Left colon (tissue), 2 donors: ENCODE results near the gene DGKA. TPM values are rescaled to one million over a fixed set of nuclear protein-coding genes. Genes with fewer than 3 reads are reported as not detected.

Source experiments
- ATAC-seq: fragments of 200-7000 bp; cut with Tn5 transposase; one replicate; pipeline ENCODE4 v1.9.1; 2020; ENCODE audit warnings: mild to moderate bottlenecking, moderate library complexity
- DNase-seq, 2 donors: peaks; one replicate each; pipeline ENCODE4 v3.0.0-alpha.2; 2020
- intact Hi-C, 2 donors: fragments of 100-400 bp; cut with DNase I in 1 of 2; cut with micrococcal nuclease in 1 of 2; formaldehyde crosslinking; loops; one replicate each; pipeline versions ENCODE4 v1.11.2 to v1.14.0; 2022; cut with DNase I, micrococcal nuclease
- total RNA-seq, 2 donors: library from RNA; stranded (reverse); fragmentation: NEBNext Ultra II Directional; extraction: Animal tissue kit (Norgen Biotek cat#: 25700); gene quantifications; one replicate each; pipeline ENCODE4 v1.2.1, GENCODE V29; 2021
- donor health status: DM: no; HTN: no; CAD: no.
- donor health status: DM: yes; HTN: yes; CAD: no.

The DGKA gene
- total RNA-seq, 2 donors from 2014 or later: 108 to 114 TPM

DNA sequence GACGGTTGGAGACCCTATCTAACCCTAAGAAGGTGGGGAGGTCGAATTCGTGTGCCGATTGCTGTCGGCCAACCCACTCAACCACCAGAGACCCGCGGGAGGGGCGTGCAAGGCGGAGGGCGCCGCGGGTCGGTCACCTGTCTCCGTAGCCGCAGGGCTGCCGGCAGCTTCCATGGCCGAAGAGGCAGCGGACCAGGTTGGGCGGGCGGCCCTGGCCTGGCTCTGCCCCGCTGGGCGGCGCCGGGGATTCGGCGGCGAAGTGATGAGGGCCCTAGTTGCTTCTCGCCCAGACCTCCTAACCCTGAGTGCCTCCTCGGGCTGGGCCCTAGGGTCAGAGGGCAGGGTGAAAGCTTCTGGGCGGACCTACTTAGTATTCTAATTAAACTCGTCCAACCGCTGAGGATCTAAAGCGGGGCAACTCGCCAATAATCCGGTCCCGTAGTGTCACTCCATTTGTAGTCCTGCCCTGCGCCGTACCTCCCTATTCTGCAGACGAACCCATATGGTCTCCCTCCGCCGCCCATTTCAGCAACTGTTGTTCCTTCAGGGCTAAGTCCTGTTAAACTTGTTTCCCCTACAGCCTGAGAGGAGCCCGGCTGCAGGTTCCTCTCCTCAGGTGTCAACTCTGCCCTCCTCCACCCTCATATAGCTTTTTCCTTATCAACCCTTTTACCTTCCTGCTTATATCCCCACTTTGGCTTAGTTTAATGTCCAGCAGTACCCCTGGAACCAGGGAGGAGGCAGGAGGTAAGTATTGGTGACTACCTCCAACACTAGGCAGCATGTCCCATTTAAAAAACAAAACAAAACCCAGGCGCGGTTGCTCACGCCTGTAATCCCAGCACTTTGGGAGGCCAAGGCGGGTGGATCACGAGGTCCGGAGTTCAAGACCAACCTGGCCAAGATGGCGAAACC, 3.1 kb upstream of the DGKA start, which contains the start of gene PYM1:
Gene PYM1 (minus strand): TSS at position 307 of the 915 bp plus-strand sequence. CDS start 133 bp downstream, at position 174.
- DNase-seq (peak; percentile 91 to 95), ATAC-seq (peak; percentile 47)
- intact Hi-C loops: loop anchor here in 1 of 2 donors (10.0 kb wide), 1 partner anchor 103 kb away; the partner anchor contains the start of gene DNAJC14

DNA sequence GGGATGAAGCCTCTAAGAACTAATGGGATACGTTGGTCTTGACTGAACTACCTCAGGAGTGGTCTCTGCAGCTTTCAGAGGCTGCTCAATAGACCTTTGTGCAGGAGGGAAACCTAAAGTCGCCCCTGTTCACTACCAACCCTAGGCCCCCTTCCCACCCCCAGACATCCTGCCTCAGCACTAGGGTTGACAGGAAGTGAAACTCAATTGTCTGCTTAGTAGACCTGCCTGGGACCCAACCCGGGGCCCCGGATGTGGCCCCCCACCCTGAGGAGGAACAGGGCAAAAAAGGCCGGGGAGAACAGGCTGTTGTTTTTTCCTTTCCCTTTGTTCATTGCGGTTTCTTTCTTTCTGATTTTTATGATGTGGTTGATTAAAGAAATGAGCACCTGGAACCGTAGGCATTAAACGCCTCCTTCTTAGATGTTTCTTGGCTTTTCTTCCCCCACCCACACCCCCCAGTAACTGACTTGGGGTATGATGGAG, 1.6 kb upstream of the DGKA start:
- ATAC-seq (no peak), DNase-seq (peak; percentile 47 to 66)
- intact Hi-C loops: loop anchor here in 1 of 2 donors (10.0 kb wide), 1 partner anchor 105 kb away; the partner anchor contains the start of gene DNAJC14

DNA sequence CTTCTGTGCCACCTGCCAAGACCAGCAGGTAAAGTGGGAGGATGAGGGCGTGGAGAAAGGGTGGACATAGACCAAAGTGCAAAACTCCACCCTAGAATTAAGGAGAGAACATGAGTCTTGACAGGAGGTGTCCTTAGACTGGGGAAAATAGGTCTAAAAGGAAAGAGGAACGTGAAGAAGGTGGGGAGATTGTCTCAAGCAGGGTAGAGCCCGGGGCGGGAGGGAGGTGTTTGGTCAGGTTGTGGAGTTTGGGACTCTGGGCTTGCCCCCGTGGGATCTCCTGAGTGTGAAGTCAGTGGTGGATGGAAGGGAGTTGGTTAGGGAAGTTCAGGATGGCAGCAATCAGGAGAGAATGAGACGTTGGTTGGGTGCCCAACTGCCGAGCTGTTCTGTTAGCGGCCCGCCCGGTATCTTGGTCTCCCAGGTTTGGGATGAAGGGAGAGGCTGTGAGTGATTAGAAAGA, 386 bp downstream of the DGKA start:
- ATAC-seq (peak; percentile 49), DNase-seq (peak; percentile 42 to 56)
- intact Hi-C loops: loop anchor here in 1 of 2 donors (5.0 kb wide), 1 partner anchor 41 kb away; the partner anchor contains the start of gene RAB5B

DNA sequence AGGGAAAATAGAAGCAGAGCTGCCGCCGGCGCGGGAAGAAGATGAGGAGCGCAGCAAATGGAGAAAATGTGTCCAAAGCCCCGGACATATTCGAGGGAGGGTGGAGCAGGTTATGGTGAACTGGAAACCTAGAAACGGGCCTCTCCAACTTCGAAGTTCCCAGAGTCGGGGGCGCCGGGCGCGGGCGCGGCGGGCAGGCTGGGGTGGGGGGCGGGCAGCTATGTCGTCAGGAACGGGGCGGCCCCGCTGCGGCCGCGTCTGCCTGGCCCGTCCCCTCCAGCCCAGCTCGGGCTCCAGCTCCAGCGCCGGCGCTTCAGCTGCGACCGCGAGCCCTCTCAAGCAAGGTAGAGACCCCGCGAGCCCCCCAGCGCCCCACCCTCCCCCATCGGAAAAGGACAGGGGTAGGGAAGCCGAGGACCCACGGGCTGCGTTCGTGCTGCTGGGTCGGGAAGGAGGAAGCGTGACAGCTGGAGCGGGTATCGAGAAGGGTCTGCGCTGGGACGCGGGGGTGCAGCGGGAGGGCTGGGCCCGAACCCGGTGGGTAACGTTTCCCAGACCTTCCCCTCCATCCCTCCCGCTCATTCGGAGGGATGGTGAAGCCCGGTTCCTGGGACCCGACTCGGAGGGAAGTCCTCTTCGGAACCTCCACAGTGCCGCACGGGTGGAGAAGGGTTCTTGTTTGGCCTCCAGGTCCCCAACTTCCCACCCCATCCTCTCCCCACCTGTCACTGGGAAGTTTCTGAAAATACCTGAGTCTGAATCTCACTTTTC, 1.0 kb downstream of the DGKA start:
- DNase-seq: peak; percentile 68 to 77
- peak; percentile 39 for ATAC-seq
- intact Hi-C loops: loop anchor here in 1 of 2 donors (5.0 kb wide), 1 partner anchor 40 kb away; the partner anchor contains the start of gene RAB5B

DNA sequence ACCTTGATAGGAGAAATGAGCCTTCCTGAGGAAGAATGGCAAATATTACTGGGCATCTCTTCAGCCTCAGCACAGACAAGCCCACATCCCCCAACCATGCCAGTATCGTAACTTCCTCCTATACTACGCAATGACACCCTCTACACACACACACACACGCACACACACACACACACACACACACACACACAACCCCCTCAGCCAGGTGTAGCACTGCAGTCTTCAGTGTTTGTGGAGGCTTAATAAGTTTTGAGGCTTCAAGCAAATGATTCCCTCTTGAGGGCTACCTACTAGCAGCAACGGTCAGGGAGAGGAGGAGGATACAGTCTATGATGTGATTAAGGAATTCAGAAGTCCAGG, 1.6 kb downstream of the DGKA start:
- DNase-seq: peak; percentile 52 to 55
- intact Hi-C loops: loop anchor here in 1 of 2 donors (5.0 kb wide), 1 partner anchor 40 kb away; the partner anchor contains the start of gene RAB5B

DNA sequence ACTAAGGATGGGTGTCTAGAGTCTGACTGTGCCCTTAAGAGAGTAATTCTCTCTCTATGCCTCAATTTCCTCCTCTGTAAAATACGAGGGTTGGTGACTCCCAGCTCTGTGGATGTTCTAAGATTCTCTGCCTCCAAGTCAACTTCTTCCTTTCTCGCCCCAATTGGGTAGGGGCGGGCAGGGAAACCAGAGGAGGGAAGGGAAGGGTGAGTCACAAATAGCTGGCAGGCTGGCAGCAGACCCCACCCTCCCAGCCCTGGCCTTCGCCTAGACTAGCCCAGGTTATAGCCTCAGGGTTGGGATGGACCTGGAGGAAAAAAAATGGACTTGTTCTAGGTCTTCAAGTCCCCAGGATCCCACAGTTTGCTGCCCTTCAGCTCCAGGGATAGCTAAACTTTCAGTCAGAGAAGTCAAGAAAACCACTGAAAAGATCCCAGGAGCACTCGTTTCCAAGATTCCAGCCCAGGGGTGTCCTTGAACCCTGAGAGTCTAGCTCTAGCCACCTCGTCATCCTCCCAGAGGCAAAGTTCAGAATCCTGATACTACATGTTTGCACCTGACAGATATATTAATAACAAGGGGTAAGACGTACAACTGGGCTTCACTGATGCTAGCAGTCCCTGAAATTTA, 2.3 kb downstream of the DGKA start:
- intact Hi-C loops: loop anchor here in 1 of 2 donors (5.0 kb wide), 1 partner anchor 39 kb away; the partner anchor contains the start of gene RAB5B
- peak; percentile 44 for ATAC-seq
- DNase-seq: peak; percentile 47 to 65

More for the DNA sequence above, 1.6 kb downstream of the DGKA start:
- ATAC-seq: peak; percentile 31

DNA sequence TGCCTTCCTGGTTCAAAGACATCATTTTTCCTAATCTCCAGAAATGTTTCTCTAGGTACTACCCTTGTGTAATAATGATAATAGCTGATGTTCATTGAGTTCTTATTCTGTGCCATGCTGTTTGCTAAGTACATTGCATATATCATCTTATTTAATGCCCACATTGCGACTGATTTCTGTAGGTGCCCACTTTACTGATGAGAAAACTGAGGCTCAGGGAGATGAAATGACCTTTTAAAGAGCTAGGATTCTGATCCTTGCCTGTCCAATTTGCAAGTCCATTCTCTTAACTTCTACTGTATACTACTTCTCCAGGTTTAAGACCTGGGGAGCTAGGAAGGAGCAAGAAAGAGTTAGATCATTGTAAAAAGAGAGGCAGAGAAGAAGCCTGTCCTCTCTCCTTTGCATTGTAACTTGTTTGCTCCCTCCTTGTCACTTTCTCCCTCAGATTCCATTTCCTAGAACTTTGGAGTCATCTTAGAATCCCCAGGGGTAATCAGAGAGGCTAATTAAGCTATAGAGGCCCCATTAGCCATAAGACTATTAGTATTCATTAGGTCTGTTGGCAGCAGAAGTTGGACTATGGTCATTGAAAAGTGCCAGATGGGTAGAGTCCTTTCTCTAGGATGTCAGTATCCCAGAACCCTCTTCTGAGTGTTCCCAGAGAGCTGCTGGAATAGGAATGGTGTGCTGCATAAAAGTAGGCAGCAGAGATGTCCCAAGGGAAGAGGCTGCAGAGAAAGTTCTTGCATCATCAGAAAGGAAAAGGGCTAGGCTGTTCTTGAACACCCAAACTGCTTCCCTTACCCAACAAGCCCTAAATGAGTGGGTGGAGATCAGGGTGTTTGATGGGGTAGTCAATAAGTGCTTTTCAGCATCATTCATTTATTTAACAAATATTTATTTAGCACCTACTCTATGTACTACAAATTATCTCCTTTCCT, 3.1 kb downstream of the DGKA start:
- ATAC-seq (no peak), DNase-seq (no peak)
- intact Hi-C loops: loop anchor here in 1 of 2 donors (5.0 kb wide), 1 partner anchor 38 kb away; the partner anchor contains the start of gene RAB5B

DNA sequence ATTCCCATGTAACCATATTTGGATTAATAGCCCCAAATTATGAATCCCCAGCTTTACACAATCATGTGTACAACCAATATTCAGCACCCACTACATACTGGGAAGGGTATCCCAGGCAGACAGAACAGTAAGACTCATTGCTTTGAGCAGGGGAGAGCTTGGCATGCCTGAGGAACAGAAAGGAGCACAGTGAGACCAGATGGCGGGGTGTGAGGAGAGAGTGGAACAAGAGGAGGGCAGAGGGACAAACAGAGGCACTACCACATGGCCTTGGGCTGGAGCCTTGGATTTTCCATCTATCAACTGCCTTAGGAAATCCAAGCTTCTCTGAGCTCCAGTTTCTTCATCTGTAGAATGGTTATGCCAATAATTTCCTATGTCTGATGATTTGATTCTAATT, 3.8 kb downstream of the DGKA start:
- ATAC-seq: no peak
- no peak for DNase-seq
- intact Hi-C loops: loop anchor here in 1 of 2 donors (5.0 kb wide), 2 partner anchors 38 to 192 kb away; partner anchors contain the start of genes GDF11 and RAB5B

DNA sequence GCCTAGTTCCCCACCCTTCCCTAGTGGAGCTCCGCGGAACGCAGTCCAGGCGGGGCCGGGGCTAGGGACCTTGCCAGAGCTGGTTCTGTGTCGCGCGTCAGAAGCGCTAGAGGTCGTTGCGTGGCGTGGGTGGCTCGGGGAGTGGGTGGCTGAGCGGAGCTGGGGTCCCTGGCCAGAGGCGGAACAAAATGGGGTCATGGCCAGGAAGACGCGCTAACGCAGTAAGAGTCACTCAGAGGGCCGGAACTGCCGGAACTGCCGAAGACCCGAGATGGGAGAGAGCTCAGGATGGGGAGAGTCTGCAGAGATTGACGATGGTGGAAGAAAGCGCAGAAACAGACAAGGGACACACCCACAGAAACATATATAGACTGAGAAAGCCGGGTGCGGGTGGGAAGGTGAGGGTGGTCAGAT, 4.8 kb downstream of the DGKA start:
- peak in 1 of 2 donors; percentile 39 for DNase-seq
- intact Hi-C loops: loop anchor here in 1 of 2 donors (5.0 kb wide), 1 partner anchor 193 kb away; the partner anchor contains the start of gene GDF11
- no peak for ATAC-seq

DNA sequence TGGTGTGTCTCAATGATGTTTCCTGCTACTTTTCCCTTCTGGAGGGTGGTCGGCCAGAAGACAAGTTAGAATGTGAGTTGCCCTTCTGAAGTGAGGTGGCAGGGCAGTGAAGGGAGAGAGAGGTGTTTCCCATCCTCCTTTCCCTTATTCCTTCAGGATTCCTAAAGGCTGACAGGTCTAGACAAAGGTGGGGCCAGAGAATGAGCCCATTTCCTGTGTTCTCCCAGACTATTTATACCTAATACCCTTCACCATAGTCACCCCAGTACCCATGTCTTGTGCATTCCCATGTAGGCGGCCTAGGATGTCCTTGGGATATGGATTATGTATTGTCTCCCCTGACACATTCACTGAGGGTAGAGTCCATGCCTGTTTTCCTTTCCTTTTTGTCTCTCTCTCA, 7.0 kb downstream of the DGKA start:
- DNase-seq (no peak), ATAC-seq (no peak)
- intact Hi-C loops: loop anchor here in 1 of 2 donors (5.0 kb wide), 1 partner anchor 196 kb away; the partner anchor contains the start of gene GDF11

DNA sequence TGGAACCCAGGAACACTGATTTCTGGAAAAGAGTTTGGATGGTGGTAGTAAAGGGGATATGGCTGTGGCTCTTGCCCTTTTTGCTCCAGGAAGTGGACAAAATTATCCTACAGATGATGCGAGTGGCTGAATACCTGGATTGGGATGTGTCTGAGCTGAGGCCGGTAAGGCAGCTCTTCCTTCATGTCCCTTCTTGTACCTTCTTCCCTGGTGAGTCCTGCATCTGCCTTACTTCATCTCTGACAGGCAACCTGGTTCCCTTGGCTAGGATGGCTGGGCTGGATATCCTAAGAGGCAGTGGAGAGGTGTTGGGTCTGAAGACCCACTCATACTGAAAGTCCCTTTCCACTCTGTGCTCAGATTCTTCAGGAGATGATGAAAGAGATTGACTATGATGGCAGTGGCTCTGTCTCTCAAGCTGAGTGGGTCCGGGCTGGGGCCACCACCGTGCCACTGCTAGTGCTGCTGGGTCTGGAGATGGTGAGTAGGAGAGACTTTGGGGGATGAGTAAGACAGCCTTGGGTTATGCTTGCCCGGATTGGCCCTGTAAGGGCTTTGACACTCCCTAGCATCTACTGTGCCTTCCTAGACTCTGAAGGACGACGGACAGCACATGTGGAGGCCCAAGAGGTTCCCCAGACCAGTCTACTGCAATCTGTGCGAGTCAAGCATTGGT, 8.0 kb downstream of the DGKA start:
- DNase-seq: no peak
- no peak for ATAC-seq
- intact Hi-C loops: loop anchor here in 1 of 2 donors (5.0 kb wide), 1 partner anchor 197 kb away; the partner anchor contains the start of gene GDF11

DNA sequence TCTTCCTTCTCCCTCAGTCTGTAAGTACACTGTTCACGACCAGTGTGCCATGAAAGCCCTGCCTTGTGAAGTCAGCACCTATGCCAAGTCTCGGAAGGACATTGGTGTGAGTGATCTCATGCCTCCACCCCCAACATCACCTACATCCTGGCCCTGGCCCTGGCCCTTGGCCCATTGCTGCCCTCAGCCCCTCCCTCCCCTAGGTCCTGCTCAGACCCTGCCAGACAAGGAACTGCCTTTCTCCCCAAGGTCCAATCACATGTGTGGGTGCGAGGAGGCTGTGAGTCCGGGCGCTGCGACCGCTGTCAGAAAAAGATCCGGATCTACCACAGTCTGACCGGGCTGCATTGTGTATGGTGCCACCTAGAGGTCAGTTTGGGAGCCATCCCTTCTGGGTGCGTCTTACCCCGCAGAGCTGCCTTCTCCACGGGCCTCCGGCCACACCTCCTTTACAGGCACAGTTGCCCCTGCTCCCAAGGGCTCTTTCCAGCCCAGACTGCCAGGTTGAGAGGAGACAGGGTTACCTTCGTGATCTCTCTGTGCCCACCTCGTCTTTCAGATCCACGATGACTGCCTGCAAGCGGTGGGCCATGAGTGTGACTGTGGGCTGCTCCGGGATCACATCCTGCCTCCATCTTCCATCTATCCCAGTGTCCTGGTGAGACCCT, 9.2 kb downstream of the DGKA start:
- peak; percentile 86 to 89 for DNase-seq
- intact Hi-C loops: no loop called here
- peak; percentile 89 for ATAC-seq

DNA sequence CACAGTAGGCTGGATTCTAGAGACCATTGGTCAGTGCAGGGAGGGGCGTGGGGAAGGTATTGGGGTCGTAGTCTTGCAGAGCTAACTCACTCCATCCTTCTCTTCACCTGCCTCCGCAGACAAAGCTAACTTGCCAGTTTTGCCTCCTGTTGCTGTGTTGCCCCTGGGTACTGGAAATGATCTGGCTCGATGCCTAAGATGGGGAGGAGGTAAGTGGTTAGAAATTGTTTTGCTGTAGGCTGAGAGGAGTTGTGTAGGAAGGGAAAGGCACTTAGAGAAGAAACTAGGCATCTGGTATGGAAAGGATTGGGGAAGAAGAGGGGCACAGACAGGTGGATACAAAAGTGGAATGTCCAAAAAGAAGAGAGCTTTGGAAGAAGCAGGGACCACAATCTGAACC, 11.1 kb downstream of the DGKA start:
- no peak for ATAC-seq
- intact Hi-C loops: no loop called here
- no peak for DNase-seq

DNA sequence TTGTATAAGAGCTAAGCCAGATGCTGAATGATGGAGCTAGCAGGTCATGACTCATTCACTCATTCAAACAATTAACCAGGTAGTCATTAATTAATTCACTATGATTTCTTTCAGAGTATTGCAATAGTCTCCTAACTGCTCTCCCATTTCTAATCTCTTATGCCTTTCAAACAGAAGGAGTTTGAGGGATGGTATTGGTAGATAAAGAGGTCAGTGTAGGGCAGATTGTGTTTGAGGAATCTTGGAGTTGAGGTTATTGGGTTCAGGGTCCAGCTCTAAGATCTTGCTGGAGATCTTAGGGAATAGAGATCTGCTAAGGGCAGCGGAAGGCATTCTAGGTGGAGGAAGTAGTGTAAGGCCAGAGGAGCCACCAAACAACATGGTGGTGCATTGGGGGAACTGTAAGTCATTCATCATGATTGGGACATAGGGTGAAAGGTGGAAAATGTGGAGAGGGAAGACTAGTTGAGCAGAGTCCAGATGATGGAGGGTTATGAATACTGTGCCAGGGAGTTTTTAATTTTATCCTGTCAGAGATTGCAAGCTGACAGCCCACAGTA, 11.7 kb downstream of the DGKA start:
- ATAC-seq: no peak

DNA sequence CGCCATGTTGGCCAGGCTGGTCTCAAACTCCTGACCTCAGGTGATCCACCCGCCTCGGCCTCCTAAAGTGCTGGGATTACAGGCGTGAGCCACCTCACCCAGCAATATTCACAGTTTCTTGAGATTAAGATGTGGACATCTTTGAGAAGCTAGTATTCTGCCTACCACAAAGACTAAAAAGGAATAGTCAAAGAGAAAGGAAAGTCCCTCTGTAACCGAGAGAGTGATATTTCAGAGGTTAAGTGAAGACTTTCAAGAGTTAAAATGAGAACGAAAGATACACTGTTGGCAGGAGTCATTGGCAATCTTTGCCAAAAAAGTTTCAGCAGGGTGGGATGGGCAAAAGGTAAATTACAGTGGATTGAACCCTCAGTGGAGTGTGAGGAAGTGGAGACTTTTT, 15.6 kb downstream of the DGKA start:
- DNase-seq (no peak), ATAC-seq (no peak)
- intact Hi-C loops: no loop called here

More for the DNA sequence above, 11.7 kb downstream of the DGKA start:
- intact Hi-C loops: no loop called here
- no peak for DNase-seq

DNA sequence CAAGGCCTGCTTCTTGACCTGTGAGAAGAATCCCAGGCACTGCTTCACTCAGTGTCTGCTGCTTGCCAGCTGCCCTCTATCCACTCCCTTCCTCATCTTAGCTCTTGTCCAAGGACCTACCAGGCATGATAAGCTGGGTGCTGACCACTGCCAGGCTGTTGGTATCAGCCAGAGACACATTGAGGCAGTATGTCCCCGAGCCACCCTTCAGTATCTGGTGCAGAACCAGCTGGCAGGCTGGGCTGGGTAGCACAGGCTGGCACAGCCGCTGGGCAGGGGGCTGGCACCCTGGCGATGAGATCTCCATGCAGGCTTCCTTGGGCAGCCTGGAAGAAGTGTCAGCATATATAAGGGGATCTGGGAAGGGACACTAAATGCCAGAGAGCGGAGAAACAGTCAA, 24.4 kb downstream of the DGKA start:
- peak; percentile 2 for ATAC-seq
- intact Hi-C loops: no loop called here
- DNase-seq: no peak
